LNCaP clone FGC (cell line): Measurements from ENCODE around the gene ACTL8.

Experiments used
- DNase-seq: peaks from one replicate; pipeline ENCODE4 v3.0.0-alpha.2; 2011; ENCODE audit warnings: low read depth
- H3K4me3 ChIP-seq: 2 replicates; pipeline ENCODE4 v1.5.1; 2011; ENCODE audit warnings: mild to moderate bottlenecking, low read depth, low read length, control low read depth
- TF ChIP-seq, protein P1 (sequence below): IDR thresholded peaks from 2 replicates; pipeline ENCODE4 v1.5.1; 2012; ENCODE audit warnings: mild to moderate bottlenecking; ENCODE audit not compliant: control insufficient read depth, insufficient read depth; ENCODE audit errors: extremely low read depth

Gene ACTL8

DNA sequence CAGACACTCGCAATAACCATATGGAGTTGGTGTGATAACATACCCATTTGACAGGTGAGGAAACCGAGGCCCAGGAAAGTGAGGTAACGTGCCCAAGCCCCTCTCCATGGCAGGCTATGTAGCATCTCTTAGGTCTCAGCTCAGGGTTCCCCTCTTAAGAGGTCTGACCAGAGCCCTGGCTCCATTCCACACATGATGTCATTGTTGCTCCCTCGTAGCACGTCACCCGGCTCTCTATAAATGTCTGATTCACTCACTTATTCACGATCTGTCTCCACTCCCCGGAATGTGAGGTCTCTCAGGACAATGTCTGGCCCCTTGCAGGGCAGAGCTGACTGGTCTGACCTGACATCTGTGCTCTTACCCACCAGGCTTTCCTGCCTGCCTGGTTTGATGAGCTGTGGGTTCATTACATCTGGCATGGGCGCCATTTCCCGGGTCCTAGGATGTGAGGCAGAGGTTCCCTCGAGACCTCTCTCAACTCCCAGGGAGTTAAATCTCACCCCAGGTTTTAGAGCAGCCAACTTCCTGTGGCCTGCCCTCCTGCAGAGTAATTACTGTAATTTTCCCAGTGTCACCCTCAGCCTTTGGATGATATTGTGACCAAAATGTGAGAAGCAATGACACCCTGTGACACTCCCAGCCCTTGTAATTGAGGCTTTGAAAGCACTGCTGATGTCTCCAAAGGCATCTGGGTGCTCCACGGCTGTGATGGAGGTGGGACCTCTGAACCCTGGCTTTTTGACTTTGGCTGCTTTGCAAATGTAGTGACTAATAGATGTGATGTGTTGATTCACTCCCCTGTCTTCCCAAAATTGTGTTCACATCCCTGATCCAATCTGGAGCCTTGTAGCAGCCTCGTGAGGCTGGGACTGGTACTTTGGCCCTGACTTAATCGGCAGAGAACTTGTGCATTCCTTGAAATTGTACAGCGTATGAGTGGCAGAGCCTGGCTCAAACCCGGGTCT, 10.6 kb downstream of the ACTL8 start:
- no peak for DNase-seq
- TF ChIP-seq, protein P1, sequence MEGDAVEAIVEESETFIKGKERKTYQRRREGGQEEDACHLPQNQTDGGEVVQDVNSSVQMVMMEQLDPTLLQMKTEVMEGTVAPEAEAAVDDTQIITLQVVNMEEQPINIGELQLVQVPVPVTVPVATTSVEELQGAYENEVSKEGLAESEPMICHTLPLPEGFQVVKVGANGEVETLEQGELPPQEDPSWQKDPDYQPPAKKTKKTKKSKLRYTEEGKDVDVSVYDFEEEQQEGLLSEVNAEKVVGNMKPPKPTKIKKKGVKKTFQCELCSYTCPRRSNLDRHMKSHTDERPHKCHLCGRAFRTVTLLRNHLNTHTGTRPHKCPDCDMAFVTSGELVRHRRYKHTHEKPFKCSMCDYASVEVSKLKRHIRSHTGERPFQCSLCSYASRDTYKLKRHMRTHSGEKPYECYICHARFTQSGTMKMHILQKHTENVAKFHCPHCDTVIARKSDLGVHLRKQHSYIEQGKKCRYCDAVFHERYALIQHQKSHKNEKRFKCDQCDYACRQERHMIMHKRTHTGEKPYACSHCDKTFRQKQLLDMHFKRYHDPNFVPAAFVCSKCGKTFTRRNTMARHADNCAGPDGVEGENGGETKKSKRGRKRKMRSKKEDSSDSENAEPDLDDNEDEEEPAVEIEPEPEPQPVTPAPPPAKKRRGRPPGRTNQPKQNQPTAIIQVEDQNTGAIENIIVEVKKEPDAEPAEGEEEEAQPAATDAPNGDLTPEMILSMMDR: no peak
- H3K4me3 ChIP-seq: no peak overlapping the region

- DNase-seq: no peak
- TF ChIP-seq, protein P1: no peak
- no peak overlapping the region for H3K4me3 ChIP-seq
Observed at GRCh38 chr1:17768651-17769241, 13.6 kb downstream of the ACTL8 start.

DNA sequence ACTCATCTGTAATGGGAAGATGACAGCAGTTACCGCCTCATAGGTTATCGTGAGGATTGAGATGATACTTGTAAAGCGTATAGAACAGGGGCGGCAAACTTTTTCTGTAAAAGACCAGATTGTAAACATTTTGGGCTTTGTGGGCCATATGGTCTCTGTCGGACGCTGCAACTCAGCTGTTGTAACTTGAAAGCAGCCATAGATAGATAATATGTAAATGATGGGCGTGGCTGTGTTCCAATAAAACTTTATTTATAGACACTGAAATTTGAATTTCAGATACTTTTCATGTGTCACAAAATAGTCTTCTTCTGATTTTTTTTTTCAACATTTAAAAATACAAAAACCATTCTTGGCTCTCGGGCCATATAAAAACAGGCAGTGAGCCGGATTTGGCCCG, 15.8 kb downstream of the ACTL8 start:
- DNase-seq: no peak
- H3K4me3 ChIP-seq: no peak overlapping the region
- TF ChIP-seq, protein P1: no peak

DNA sequence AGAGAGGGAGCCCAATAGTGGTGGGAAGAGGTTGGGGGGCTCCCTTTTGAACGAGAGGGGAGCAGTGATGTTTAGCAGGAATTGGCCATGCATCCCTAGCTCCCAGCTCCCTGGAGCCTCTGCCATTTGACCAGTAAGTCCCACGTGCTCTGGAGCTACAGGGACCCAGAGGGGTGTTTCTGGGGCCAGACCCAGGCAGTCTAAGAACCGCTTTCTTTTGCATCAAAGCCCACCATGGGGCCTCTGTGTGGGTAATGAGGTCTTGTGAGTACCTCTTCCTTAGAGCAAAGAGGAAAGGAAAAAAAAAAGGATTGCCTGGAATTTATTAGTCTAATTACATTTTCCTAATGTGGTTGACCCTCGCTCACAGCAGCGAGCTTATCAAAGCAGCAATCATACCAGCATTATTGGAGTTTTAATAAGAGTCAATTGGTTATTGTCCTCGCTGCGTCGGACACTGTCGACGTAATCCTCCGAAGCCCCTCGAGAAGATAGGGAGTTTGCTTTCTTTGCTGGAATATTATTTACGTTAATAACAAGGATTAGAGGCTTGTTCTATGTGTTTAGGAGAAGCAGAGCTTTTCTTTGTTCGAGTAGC, 17.6 kb downstream of the ACTL8 start:
- no peak for DNase-seq
- H3K4me3 ChIP-seq: no peak overlapping the region
- TF ChIP-seq, protein P1: no peak

GRCh38 chr1:17773591-17774326, 18.6 kb downstream of the ACTL8 start:
- H3K4me3 ChIP-seq: no peak overlapping the region
- no peak for DNase-seq
- TF ChIP-seq, protein P1: no peak

DNA sequence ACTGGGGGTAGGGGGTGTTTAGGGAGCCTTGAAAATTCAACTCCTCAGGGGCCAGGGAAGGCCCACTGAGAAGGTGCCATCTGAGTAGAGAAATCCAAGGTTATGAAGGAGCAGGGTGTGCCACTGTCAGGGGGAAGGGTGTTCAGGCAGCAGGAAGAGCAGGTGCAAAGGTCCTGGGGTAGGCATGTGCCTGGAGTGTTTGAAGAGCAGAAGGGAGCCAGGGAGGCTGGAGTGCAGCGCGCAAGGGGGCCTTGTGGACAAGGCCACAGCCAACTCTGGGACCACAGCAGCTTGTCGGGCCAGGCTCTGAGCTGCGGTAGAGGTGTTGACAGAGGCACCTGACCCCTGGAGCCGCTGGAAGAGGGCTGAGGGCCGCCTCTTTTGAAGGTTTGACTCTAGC, 19.3 kb downstream of the ACTL8 start:
- no peak overlapping the region for H3K4me3 ChIP-seq
- TF ChIP-seq, protein P1: no peak
- no peak for DNase-seq
